Activated T-helper 1 cell treated with anti-CD3 and anti-CD28 coated beads, Interleukin-2, amount 50 U/mL, for 16 hours (primary cell): ENCODE measurements around the gene RASA4B.
"Not testable (repeated sequence)": the region's sequence is repeated elsewhere in the genome, so short reads cannot be mapped to it uniquely, and the experiment has no call there.

Experiments
- DNase-seq, 2 donors: peaks; one replicate each; pipeline ENCODE4 v3.0.0-alpha.2; 2020; ENCODE audit warnings: low read depth in 1 of 2, low spot score in 1 of 2

Gene RASA4B

GRCh38 chr7:102517550-102518147 is at the start of gene RASA4B:
RASA4B (minus strand) TSS chr7:102517777; CDS start chr7:102517710, 67 bp downstream.
- not testable (repeated sequence) for DNase-seq

GRCh38 chr7:102550808-102551422 is 33.3 kb upstream of the RASA4B start, which contains the start of gene SPDYE2:
SPDYE2 (plus strand) TSS chr7:102551226; CDS start chr7:102553256, 2,030 bp downstream.
- DNase-seq, result not testable (repeated sequence)

- DNase-seq, result not testable (repeated sequence)
Measured at GRCh38 chr7:102546353-102546752, 28.8 kb upstream of the RASA4B start.

GRCh38 chr7:102545288-102545687 is 27.7 kb upstream of the RASA4B start:
- not testable (repeated sequence) for DNase-seq

GRCh38 chr7:102544372-102544771 is 26.8 kb upstream of the RASA4B start:
- not testable (repeated sequence) for DNase-seq

GRCh38 chr7:102543596-102543995 is 26.0 kb upstream of the RASA4B start, which contains the start of gene UPK3BL2:
UPK3BL2 (minus strand) TSS chr7:102543696; CDS start chr7:102543636, 60 bp downstream.
- DNase-seq, result not testable (repeated sequence)

GRCh38 chr7:102542771-102543170 is 25.2 kb upstream of the RASA4B start:
- not testable (repeated sequence) for DNase-seq

- not testable (repeated sequence) for DNase-seq
Measured at GRCh38 chr7:102542083-102542482, 24.5 kb upstream of the RASA4B start.

GRCh38 chr7:102540604-102541003 is 23.0 kb upstream of the RASA4B start:
- not testable (repeated sequence) for DNase-seq

GRCh38 chr7:102535062-102535615 is 17.6 kb upstream of the RASA4B start:
- not testable (repeated sequence) for DNase-seq

GRCh38 chr7:102532127-102532526 is 14.6 kb upstream of the RASA4B start:
- not testable (repeated sequence) for DNase-seq

- DNase-seq, result not testable (repeated sequence)
Measured at GRCh38 chr7:102531583-102531982, 14.0 kb upstream of the RASA4B start.

- DNase-seq, result not testable (repeated sequence)
Measured at GRCh38 chr7:102527822-102528793, 10.5 kb upstream of the RASA4B start.

- not testable (repeated sequence) for DNase-seq
Measured at GRCh38 chr7:102527182-102527581, 9.6 kb upstream of the RASA4B start.

GRCh38 chr7:102524803-102525202 is 7.2 kb upstream of the RASA4B start:
- DNase-seq, result not testable (repeated sequence)

- DNase-seq, result not testable (repeated sequence)
Measured at GRCh38 chr7:102520797-102521196, 3.2 kb upstream of the RASA4B start.

GRCh38 chr7:102516951-102517350 is 626 bp downstream of the RASA4B start:
- not testable (repeated sequence) for DNase-seq

GRCh38 chr7:102515889-102516288 is 1.7 kb downstream of the RASA4B start:
- DNase-seq, result not testable (repeated sequence)

- not testable (repeated sequence) for DNase-seq
Measured at GRCh38 chr7:102514881-102515721, 2.5 kb downstream of the RASA4B start.

- not testable (repeated sequence) for DNase-seq
Measured at GRCh38 chr7:102512642-102513221, 4.8 kb downstream of the RASA4B start.
